GM21825 (cell line): ENCODE measurements around the gene KLHL2.
"Not testable (repeated sequence)": the region's sequence is repeated elsewhere in the genome, so short reads cannot be mapped to it uniquely, and the experiment has no call there.

Experiments used
- ATAC-seq: cut with Tn5 transposase; IDR thresholded peaks from one replicate; pipeline ENCODE4 v1.9.1; 2021; ENCODE audit warnings: mild to moderate bottlenecking, moderate library complexity; ENCODE audit not compliant: unreplicated experiment

Gene KLHL2

DNA sequence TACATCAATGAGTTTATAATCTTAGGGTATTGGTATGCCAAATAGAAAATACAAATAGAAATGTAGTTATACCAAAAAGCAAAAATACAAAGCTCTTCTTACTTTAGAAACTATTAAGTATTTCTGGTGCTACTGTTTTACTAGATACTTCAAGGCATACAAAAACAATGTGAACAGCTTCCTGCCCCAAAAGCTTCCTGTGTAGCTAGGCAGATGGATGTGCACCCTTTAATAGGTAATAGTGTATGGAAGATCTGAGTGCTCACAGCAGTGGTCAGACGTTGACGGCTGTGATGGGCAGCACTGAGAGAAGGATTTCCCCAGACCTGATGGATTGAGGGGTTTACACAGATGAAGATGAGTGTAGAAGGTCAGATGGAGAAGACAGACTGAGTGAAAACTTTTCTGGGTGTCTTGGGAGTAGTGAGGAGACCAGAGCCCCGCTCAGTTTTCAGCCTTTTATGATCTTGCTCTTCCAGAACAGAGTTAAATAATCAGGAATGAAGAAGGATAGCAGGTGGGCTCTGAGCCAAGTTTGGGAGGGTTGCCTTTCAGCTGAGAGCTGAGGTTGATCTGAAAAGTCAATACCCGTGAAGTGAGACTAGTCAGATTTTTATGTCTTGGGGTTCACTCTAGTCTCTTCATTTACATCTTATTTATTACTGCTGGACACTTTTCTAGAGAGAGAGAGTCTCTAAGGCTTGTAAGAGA, 22.3 kb downstream of the KLHL2 start:
- ATAC-seq, result not testable (repeated sequence)

DNA sequence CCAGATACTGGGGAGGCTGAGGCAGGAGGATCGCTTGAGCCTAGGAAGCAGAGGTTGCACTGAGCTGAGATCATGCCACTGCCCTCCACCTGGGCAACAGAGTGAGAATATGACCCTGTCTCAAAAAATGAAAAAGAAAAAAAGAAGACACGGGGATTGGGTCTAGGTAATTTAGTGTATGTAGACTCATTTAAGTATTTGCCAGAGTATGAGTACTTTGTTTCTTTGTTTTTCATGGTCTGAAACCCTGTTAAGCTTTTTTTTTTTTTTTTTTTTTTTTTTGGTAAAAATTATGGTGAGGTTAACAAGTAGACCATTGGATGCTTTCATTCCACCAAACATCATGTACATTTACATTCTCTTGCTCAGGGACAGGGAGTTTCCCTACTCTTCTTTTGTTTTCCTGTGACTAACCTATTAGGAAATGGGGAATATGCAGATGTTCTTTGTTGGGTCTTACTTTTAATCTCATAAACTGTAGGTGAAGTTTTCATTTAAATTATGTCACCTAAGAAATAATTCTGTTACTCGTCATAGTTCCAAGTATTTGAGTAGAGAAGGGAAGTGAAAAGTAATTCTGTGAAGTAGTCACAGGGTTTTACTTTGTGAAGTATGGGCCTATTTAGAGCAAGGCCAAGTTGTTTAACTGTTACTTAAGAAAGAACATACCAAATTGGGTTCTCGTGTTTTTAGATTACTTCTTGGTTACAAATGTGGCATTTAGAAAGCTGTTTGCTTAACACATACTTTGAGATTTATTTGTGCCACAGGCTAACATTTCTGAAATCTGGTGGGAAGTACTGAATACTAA, 25.5 kb downstream of the KLHL2 start:
- peak; percentile 54 for ATAC-seq

DNA sequence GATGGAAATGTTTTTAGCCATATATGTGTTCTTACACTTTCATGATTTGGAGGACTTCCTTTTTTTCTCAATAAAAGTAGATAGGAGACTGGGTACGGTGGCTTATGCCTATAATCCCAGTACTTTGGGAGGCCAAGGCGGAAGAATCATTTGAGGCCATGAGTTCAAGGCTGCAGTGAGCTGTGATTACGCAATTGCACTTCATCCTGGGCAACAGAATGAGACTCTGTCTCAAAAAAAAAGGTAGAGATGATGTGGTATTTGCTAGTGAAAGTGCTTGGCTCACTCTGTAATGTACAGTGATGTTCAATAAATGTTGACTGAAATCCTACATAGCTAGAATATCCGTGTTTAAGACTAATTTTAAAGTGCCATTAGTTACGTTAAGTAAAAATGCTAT, 27.4 kb downstream of the KLHL2 start:
- no peak for ATAC-seq

DNA sequence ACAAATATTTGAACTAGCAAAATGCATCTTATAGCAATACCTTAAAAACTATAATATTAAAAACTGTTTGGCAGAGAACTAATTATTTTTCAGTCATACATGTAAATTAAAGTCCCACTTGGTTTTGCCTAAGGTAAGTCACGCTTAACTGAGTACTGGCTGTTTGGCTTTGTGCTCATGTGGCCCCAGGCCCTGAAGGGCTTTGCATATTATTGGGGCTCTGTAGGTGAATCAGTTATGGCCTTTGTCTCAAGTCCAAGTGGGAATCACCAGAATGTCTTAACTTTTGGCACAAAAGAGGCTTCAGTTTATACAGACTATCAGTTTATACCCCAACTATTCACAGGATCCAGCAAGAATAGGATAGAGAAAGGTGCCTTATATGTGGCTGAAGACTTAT, 29.5 kb downstream of the KLHL2 start:
- ATAC-seq, result not testable (repeated sequence)

DNA sequence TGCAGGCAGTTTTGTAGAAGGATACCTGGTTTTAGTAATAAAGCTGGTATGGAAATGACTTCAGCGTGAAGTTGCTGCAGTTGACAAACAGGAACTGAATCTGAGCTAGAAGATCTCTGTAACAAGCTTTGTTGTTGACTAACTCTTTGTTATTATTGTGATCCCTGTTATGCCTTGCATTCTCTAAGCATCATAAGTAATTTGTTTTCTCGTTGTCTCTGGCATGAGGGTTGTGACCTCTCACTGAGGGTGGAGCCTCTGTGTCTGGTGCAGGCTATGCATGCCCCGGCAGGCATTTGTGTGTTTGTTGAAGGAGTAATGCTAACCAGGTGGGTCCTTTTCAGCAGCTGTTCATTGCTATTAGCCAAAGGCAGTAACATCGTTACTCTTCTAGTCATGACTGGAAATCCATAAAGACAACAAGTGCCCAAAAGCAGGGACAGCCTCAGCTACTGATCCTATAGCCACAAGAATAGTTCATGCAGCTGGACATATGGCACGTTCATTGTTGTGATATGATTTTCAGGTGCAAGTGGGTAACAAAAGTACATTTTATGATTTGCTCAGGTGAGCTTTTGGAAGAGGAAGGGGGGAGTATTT, 30.8 kb downstream of the KLHL2 start:
- ATAC-seq, result not testable (repeated sequence)

DNA sequence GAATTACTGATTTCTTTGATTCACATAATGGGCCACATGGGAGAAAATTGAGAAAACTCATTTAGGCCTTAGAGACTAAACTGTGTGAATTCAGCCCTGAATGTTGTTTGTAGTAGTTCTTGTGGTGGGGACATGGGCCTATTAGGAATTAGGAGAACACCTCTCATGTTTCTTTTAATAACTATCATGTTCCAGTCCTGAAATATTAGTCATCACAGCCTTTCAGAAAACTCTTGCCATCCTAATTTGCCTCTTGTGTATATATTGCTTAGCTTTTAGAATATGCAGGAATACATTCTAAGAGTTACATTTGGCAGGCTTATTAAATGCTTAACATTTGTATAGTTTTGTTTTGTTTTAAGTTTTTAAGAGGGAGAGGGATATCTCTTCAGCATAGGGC, 33.4 kb downstream of the KLHL2 start:
- not testable (repeated sequence) for ATAC-seq

DNA sequence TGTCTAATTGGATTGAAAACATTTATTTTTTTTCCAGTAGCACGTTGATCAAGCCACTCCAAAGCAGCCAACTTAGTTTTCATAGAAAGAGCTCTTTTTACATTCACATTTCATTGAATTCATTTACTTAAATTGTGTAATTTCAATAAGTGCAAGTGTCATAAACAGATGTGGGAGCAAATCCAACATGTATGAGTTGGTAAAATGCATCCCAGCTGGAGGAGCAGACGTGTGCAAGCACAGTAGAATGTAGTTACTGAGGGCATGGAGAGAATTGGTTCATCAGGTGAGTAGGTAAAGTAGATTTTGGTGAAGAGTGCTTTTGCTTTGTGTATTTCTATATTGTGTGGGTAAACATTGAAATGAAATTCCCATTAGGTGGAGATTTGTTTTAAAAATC, 36.8 kb downstream of the KLHL2 start:
- ATAC-seq, result not testable (repeated sequence)

DNA sequence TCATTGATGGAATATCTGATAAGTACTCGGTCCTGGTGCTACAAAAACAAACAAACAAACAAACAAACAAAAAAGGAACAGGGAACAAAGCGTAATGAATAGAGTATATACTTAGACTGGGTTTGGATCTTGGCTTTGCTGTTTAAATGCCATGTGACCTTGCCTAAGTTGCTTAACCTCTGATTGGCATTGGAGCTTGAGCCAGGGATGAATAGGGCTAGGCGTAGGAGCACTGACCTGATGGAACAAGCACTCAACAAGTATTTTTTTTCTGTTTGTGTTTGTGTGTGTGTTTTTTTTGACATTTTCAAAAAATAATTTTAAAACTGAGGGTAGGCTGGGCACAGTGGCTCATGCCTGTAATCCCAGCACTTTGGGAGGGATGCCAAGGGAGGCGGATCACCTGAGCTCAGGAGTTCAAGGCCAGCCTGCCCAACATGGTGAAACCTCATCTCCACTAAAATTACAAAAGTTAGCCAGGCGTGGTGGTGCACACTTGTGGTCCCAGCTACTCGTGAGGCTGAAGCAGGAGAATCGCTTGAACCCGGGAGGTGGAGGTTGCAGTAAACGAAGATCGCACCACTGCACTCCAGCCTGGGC, 37.3 kb downstream of the KLHL2 start:
- ATAC-seq, result not testable (repeated sequence)

DNA sequence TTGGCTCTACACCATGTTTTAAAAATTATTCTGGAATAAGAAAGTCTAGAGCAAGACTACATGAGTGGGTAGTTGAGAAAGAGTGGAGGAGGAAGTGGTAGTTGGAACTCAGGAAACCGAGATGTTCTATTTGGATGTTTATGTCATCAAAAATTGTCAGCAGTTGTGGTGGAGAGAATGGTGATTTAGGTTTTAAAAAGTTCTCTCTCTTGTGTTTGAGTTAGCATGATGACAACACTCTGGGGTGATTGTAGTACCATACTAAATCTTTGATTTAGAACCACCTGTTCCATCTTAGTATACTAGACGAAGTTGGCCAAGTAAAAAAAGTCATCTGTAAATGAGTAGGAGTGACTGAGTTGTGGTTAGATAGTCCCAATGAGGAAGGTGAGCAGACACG, 40.7 kb downstream of the KLHL2 start:
- ATAC-seq, result no peak

DNA sequence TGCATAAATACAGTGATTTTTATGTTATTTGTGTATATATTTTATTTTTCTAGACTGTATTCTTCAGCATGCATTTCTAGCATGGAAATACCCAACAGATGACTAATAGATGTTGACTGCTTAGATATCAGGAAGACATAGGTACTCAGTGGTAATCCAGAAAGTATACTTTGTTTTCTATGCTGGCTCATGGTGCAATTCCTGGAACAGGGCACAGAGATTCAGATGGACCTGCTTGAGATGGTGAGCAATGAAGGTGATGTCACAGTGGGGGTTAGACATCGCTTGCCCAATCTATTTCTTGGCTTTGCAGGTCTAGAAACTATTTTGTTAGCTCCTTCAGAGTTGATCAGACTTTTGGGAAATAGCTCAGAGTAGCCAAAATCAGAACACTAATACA, 41.5 kb downstream of the KLHL2 start:
- ATAC-seq, result not testable (repeated sequence)

DNA sequence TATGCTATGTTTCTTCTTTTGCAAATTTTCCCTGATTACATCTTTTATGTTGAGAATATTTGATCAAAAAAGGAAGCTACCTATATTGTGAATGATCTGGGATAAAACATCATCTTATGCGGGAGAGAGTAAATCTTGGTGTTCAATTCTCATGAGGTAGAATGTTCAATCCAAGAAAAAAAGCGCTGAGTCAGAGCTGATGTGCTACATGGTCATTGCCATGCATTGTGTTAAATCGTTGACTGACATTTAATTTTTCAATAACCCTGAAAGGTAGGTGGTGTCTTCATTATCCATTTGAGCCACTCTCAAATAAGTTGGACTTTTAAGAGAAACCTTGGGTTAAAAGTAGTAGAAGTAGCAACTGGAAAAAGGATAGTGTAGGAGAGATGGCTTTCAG, 47.4 kb downstream of the KLHL2 start:
- ATAC-seq, result not testable (repeated sequence)

DNA sequence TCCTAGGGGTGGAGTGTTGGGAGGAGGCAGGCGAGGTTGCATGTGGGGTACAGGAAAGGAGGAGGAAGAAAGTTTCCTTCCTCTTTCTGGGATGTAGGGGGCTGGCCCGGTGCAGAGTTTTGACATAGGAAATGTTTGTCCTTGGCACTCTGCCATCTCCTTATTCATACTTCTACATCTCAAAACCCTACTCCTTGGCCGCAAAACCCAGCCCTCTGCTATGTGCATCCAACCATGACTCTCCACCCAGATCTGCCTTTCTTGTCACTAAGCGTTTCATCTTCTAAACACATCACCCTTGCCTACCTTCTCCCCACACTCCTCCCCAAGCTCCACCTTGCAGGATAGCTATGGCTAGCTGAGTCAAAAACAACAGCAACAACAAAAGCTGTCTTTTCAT, 48.1 kb downstream of the KLHL2 start:
- peak; percentile 98 for ATAC-seq

DNA sequence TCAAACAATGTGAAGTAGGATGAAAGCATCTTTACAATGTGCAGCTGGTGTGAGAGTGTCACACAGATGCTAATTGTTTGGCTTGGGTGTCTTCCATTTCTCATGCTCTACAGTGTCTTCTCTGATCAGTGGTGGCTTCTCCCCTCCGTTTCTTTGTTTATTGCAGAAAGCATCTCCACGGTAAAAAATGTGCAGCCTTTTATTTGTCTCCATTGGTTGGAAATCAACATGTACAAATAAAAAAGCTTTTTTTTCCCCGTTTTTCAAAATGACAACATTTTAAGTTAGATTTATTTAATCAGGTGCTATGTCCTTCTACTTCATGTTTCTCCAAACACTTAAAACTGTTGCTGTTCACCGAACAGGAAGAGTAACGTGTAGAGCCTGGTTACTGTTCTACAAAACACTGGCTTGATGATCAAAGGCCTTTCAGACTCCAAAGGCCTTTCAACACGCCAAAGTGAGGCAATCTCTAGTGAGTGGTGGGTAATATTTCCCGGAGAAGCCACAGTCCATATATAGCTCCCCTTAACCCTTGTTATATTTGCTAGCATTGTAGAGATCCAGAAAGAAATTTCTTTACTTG, 48.8 kb downstream of the KLHL2 start:
- not testable (repeated sequence) for ATAC-seq

DNA sequence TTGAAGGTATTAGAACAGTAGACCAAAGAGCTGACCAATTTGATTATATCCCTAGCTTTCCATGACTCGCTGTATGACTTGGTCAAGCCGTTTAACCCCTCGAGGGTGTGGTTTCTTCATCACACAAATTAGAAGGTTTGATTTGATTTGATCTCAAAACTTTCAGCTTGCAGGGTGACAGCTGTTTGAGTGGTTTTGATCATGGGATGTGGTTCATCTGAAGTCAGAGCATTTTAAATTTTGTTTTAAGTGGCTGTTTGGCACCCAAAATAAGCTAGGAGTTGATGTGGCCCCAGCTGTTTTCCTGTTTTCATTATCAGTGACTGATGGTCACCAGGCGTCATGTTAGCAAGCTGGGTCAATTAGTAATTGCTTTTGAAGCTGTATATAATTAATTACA, 52.4 kb downstream of the KLHL2 start:
- ATAC-seq, result not testable (repeated sequence)

DNA sequence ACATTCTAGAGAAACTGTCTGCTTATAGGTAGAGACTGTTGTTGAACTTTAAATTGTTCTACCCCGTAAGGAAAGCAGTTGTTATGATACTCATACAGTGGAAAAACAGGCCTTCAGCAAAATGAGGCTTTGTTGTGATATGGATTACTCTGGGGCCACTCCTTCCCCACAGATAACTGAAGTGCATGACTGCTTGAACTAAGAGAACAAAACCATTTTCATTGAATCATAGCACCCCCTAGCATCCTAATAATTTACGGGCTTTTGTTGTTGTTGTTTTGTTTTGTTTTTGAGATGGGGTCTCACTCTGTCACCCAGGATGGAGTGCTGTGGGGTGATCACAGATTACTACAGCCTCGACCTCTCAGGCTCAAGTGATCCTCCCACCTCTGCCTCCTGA, 54.9 kb downstream of the KLHL2 start:
- not testable (repeated sequence) for ATAC-seq

DNA sequence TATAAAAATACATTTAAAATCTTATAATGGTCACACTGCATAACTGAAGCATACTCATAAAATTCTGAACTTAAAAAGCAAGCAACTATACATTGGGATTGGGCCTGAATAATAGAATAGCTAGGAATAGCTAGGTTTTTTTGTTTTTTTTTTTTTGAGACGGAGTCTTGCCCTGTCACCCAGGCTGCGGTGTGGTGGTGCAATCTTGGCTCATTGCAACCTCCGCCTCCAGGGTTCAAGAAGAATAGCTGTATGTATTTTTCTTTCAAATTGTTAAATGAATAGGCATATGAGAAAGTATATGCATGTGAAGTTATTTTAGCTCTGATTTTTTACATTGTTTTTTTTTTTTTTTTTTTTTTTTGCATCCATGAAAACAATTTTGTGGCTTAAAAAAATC, 56.1 kb downstream of the KLHL2 start:
- ATAC-seq, result not testable (repeated sequence)

DNA sequence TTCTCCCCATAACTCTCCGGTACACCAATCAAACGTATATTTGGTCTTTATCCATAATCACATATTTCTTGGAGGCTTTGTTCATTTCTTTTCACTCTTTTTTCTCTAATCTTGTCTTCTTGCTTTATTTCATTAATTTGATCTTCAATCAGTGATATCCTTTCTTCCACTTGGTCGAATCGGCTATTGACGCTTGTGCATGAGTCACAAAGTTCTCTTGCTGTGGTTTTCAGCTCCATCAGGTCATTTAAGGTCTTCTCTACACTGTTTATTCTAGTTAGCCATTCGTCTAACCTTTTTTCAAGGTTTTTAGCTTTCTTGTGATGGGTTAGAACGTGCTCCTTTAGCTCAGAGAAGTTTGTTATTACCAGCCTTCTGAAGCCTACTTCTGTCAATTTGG, 62.6 kb downstream of the KLHL2 start:
- not testable (repeated sequence) for ATAC-seq

DNA sequence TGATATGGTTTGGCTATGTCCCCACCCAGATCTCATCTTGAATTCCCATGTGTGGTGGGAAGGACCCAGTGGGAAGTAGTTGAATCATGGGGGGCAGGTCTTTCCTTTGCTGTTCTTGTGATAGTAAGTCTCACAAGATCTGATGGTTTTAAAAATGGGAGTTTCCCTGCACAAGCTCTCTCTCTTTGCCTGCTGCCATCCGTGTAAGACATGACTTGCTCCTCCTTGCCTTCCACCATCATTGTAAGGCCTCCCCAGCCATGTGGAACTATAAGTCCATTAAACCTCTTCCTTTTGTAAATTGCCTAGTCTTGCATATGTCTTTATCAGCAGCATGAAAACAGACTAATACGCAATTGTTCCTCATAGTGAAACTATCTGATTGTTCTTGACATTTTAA, 66.1 kb downstream of the KLHL2 start:
- not testable (repeated sequence) for ATAC-seq

DNA sequence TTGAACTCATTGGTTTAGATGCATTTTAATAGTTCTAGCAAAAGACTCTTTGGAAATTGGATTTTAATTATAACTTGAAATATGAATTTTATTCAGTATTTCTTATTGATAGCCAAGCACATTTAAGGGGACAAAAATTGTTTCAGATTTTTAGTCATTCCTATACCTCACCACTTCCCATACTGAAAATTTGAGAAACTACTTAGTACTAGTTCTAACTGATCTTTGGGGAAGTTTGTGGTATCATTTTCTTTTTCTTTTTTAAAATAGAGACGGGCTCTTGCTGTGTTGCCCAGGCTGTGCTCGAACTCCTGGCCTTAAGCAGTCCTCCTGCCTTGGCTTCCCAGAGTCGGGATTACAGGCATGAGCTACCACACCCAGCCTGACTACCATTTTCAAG, 68.0 kb downstream of the KLHL2 start:
- ATAC-seq, result not testable (repeated sequence)

DNA sequence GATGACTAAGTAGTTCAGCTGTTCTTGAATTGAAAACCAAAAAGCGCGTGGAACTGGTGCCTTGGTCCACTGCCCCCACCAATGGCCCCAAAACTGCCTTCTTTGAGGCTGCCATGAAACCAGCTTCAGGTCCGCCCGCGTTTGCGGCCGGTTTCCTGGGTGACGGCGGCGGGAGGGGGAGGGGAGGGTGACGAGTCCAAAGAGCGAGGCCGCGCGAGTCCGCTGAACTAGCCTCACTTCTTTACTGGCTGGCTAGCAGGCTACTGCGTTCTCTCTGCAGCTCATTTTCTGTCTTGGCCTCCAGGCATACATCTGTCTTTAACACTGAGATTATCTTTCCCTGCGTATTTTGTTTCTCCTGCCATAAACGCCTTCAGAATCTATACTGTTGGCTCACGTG, 72.2 kb downstream of the KLHL2 start:
- ATAC-seq, result not testable (repeated sequence)

DNA sequence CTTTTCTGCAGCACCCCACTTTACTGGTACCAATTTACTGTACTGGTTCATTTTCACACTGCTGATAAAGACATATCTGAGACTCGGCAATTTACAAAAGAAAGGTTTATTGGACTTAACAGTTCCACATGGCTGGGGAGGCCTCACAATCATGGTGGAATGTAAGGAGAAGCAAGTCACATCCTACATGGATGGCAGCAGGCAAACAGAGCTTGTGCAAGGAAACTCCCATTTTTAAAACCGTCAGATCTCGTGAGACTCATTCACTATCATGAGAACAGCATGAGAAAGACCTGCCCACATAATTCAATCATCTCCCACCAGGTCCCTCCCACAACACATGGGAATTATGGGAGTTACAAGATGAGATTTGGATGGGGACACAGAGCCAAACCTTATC, 77.3 kb downstream of the KLHL2 start:
- not testable (repeated sequence) for ATAC-seq
